ENCODE data around the gene MATN1. TPM values are rescaled to one million over a fixed set of nuclear protein-coding genes. Genes with fewer than 3 reads are reported as not detected.

Gene MATN1
- polyA plus RNA-seq, 1 donor from 2014 or later = 0.22 TPM

- Histone ChIP-seq H3K27me3 (ENCODE audit: insufficient read depth, low read depth, low read length) (peaks cover 18% of the 10 kb centered on the region), H3K36me3 (ENCODE audit: insufficient read depth, low read length) (no peaks in the 10 kb centered on the region)
These were observed 40.7 kb downstream of the MATN1 start for GRCh38 chr1:30682396-30683275.

DNA sequence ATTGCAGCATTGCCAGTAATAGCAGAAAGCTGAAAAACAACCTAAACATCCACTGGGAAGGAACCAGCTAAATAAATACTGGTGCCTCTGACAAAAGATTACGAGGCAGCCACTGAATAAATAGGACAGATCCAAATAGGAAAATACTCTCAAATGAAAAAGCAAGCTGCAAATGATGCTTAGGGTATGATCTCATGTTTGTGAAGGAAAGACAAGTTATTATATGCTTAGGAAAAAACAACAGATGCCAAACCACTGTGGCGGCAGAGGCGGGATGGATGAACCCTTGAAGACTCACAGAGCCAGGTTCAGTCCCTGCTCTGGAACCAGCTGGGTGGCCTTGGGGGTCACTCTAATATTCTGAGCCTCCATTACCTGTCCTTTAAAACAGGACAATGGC is 41.6 kb downstream of the MATN1 start:
- H3K36me3 ChIP-seq (ENCODE audit: insufficient read depth, low read length) = no peaks in the 10 kb centered on the region
- H3K9me2 ChIP-seq (ENCODE audit: insufficient read depth, low read length) = no peaks in the 10 kb centered on the region
- H3K9ac ChIP-seq (ENCODE audit: low read length) = no peak overlapping the region
- no peak overlapping the region for H2AFZ ChIP-seq (ENCODE audit: low read depth, low read length)
- H3K9me3 ChIP-seq (ENCODE audit: low read length) = no peaks in the 10 kb centered on the region
- H3K4me3 ChIP-seq (ENCODE audit: low read length) = no peak overlapping the region
- H3K79me2 ChIP-seq (replicated peaks; ENCODE audit: insufficient read depth, low read length) = no peaks in the 10 kb centered on the region
- H3K27me3 ChIP-seq (ENCODE audit: insufficient read depth, low read depth, low read length) = peaks cover 18% of the 10 kb centered on the region
- H3K4me2 ChIP-seq (ENCODE audit: low read length) = no peak overlapping the region
- H4K20me1 ChIP-seq (ENCODE audit: insufficient read depth) = no peaks in the 10 kb centered on the region
- H3K27ac ChIP-seq (ENCODE audit: low read length) = no peak overlapping the region
- no peaks in the 10 kb centered on the region for H3F3A ChIP-seq (ENCODE audit: insufficient read depth, low read length, poor library complexity, severe bottlenecking)
- TF ChIP-seq, protein P1, sequence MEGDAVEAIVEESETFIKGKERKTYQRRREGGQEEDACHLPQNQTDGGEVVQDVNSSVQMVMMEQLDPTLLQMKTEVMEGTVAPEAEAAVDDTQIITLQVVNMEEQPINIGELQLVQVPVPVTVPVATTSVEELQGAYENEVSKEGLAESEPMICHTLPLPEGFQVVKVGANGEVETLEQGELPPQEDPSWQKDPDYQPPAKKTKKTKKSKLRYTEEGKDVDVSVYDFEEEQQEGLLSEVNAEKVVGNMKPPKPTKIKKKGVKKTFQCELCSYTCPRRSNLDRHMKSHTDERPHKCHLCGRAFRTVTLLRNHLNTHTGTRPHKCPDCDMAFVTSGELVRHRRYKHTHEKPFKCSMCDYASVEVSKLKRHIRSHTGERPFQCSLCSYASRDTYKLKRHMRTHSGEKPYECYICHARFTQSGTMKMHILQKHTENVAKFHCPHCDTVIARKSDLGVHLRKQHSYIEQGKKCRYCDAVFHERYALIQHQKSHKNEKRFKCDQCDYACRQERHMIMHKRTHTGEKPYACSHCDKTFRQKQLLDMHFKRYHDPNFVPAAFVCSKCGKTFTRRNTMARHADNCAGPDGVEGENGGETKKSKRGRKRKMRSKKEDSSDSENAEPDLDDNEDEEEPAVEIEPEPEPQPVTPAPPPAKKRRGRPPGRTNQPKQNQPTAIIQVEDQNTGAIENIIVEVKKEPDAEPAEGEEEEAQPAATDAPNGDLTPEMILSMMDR (IDR thresholded peaks at IDR 0.05; ENCODE audit: poor library complexity, severe bottlenecking) = no peak
- no peak for TF ChIP-seq EZH2 (IDR thresholded peaks at IDR 0.05; ENCODE audit: borderline replicate concordance, insufficient read depth, low read length, poor library complexity, severe bottlenecking)
- no peak for TF ChIP-seq REST (IDR thresholded peaks at IDR 0.05; ENCODE audit: borderline replicate concordance)
- TF ChIP-seq RAD21 (conservative IDR thresholded peaks at IDR 0.05) = no peak
- no peak for TF ChIP-seq MXI1 (conservative IDR thresholded peaks at IDR 0.05; ENCODE audit: poor library complexity, severe bottlenecking)
- TF ChIP-seq POLR2AphosphoS5 (IDR thresholded peaks at IDR 0.05) = no peak

More at GRCh38 chr1:30682396-30683275, 40.7 kb downstream of the MATN1 start:
- Histone ChIP-seq H3K4me2 (ENCODE audit: low read length) (no peak overlapping the region), H2AFZ (ENCODE audit: low read depth, low read length) (no peak overlapping the region), H3K9ac (ENCODE audit: low read length) (no peak overlapping the region), H3K4me3 (ENCODE audit: low read length) (no peak overlapping the region), H3K79me2 (replicated peaks; ENCODE audit: insufficient read depth, low read length) (no peaks in the 10 kb centered on the region), H3K9me3 (ENCODE audit: low read length) (no peaks in the 10 kb centered on the region), H4K20me1 (ENCODE audit: insufficient read depth) (no peaks in the 10 kb centered on the region), H3F3A (ENCODE audit: insufficient read depth, low read length, poor library complexity, severe bottlenecking) (no peaks in the 10 kb centered on the region), H3K9me2 (ENCODE audit: insufficient read depth, low read length) (no peaks in the 10 kb centered on the region), H3K27ac (ENCODE audit: low read length) (no peak overlapping the region)
- TF ChIP-seq EZH2 (IDR thresholded peaks at IDR 0.05; ENCODE audit: borderline replicate concordance, insufficient read depth, low read length, poor library complexity, severe bottlenecking) (no peak), TAF1 (IDR thresholded peaks at IDR 0.05; ENCODE audit: low read depth) (no peak), POLR2AphosphoS5 (IDR thresholded peaks at IDR 0.05) (no peak), SMC3 (conservative IDR thresholded peaks at IDR 0.05; ENCODE audit: poor library complexity) (no peak), MXI1 (conservative IDR thresholded peaks at IDR 0.05; ENCODE audit: poor library complexity, severe bottlenecking) (no peak), REST (IDR thresholded peaks at IDR 0.05; ENCODE audit: borderline replicate concordance) (no peak), EP300 (conservative IDR thresholded peaks at IDR 0.05; ENCODE audit: poor library complexity, severe bottlenecking) (no peak), RAD21 (conservative IDR thresholded peaks at IDR 0.05) (no peak)
- TF ChIP-seq, protein P1 (IDR thresholded peaks at IDR 0.05; ENCODE audit: poor library complexity, severe bottlenecking) = no peak

Measured in neural cell (in vitro differentiated cells).